Lower leg skin (tissue), 3 donors: ENCODE results near the gene HEATR3.

Source experiments
- CTCF ChIP-seq, 3 donors: fragments of 450-650 bp; IDR thresholded peaks; one replicate each; pipeline ENCODE4 v1.5.1; 2016; ENCODE audit warnings: antibody characterized with exemption in 3 of 3, mild to moderate bottlenecking in 3 of 3, moderate library complexity in 2 of 3
- POLR2A ChIP-seq, 2 donors: fragments of 450-650 bp; IDR thresholded peaks; one replicate each; pipeline ENCODE4 v1.6.1; 2016 to 2017; ENCODE audit warnings: antibody characterized with exemption in 2 of 2, mild to moderate bottlenecking in 1 of 2, moderate library complexity in 1 of 2

GRCh38 chr16:50025537-50025931 is 40.2 kb upstream of the HEATR3 start:
- TF ChIP-seq CTCF (IDR thresholded peaks at IDR 0.05) (no peak), POLR2A (IDR thresholded peaks at IDR 0.05) (no peak)
